Measurements from ENCODE around the gene COL4A3.

Gene COL4A3

DNA sequence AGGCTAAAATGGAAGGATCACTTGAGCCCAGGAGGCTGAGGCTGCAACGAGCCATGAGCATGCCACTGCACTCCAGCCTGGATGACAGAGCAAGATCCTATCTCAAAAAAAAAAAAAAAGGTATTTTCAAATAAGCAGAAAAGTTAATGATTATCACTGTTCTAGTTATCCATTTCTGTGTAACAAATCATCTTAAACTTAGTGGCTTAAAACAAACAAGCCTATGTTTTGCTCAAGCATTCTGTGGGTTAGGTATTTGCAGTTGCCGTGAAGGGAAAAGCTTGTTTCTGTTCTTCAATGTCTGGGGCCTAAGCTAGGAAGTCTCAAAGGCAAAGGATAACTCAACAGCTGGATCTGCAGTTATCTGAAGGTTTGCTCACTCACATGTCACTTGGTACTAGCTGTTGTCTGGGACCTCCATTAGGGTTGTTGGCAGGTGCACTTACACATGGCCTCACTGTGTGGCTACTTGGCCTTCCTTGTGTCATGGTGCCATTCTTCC is 174.7 kb downstream of the COL4A3 start:
- no peak for DNase-seq

DNA sequence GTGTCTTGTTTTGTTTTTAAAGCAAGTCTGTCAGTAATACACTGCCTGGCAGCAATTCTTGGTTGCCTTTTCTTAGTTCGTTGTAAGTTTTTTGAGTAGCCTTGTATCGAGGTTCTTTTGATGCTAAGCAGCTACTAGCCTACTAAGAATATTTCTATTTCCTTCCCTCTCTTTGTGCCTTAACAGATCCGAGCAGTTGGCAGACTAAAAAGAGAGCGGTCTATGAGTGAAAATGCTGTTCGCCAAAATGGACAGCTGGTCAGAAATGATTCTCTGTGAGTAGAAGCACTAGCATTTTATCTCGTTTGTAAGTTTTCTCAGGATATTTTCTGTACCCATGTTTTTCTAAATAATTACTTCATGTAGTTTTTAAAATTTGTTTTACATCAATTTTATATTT is 175.7 kb downstream of the COL4A3 start:
- peak in 5 of 56 donors; percentile 3 to 43 (median 16) for DNase-seq

DNA sequence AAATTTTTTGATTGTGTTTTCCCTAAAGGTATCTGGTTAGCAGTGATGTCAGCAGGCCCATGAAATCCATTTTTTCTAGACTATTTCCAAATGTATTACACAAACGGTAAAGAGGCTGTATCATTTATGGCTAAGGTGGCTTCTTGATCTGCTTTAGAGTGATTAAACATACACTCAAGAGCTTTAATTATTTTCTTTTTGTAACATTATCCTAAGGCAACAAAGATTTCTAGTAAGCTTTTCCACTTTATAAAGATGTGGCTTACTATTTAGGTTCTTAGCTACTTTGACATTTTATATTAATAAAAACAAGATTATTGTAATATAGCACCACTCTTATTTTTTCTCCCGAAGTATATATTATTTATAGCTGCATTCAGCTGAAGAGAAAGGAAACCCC is 177.1 kb downstream of the COL4A3 start:
- DNase-seq: no peak

GRCh38 chr2:227344231-227344630 is 179.8 kb downstream of the COL4A3 start:
- no peak for DNase-seq

DNA sequence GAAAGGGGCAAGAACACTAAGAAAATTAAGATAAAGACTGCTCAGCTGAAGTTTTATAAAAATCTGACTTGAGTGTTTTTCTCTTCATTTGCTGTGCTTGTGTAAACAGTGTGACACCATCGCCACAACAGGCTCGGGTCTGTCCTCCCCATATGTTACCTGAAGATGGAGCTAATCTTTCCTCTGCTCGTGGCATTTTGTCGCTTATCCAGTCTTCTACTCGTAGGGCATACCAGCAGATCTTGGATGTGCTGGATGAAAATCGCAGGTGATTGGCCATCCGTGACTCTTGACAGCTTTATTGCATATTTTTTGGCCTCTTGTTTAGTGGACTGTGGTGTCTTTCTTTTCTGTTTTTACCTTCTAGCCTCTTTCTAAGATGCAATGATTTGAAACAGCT is 182.7 kb downstream of the COL4A3 start:
- DNase-seq: no peak

DNA sequence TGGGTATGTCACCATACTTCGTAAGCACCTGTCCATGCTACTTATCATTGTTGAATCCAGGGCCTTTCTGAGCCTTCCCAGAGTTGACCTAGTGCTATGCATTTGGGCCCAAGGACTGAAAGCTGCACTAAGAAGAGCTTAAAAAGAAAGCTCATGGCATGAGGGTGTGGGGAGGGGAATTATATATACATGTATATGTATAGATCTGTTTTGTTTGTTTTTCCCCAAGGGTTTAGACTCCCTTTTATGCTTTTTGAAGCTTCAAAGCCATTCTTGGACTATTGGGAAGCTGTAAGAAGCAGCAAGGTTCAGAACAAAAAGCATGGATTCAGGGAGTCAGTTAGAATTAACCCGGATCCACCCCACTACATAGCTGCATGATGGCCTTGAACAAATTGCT is 183.9 kb downstream of the COL4A3 start:
- no peak for DNase-seq

- no peak for DNase-seq
Observed at GRCh38 chr2:227349989-227350612, 185.7 kb downstream of the COL4A3 start.

- DNase-seq: no peak
Observed at GRCh38 chr2:227351639-227352038, 187.2 kb downstream of the COL4A3 start.

- DNase-seq: no peak
Observed at GRCh38 chr2:227360351-227360750, 195.9 kb downstream of the COL4A3 start.

GRCh38 chr2:227363756-227364155 is 199.3 kb downstream of the COL4A3 start:
- peak in 1 of 56 donors; percentile 2 for DNase-seq

Data from nucleus accumbens (tissue), 56 donors.